ENCODE data around the gene GNAS. TPM values are rescaled to one million over a fixed set of nuclear protein-coding genes. Genes with fewer than 3 reads are reported as not detected.
A peak's percentile ranks its signal among the peaks of the same experiment; 100 is the strongest.

Gene GNAS
- total RNA-seq, 2 donors from 2014 or later: 1,246 to 1,267 TPM

GRCh38 chr20:58898629-58899408 lies 46.3 kb downstream of the GNAS start:
- Mint-ChIP-seq H3K27ac (peak overlapping the region; percentile 22), H3K9me3 (no peaks in the 10 kb centered on the region), H3K4me3 (no peak overlapping the region), H3K27me3 (ENCODE audit: insufficient read depth) (no peaks in the 10 kb centered on the region), H3K4me1 (peaks cover 70% of the 10 kb centered on the region), H3K36me3 (ENCODE audit: low read depth) (peaks cover 57% of the 10 kb centered on the region)
- H3K9ac ChIP-seq (ENCODE audit: extremely low read depth, low read length, poor library complexity, severe bottlenecking): no peak overlapping the region
- H3K4me3 ChIP-seq (ENCODE audit: low read length): peak overlapping the region; percentile 34
- DNase-seq: no peak
- no peak for TF ChIP-seq CTCF (conservative IDR thresholded peaks at IDR 0.05)
- peaks cover 29% of the 10 kb centered on the region for H3K4me1 ChIP-seq (ENCODE audit: control insufficient read depth, insufficient read depth, low read length)
- 90 to 94% methylated on average over 12 to 15 of the region's 15 CpGs for WGBS, 2 experiments (ENCODE audit: insufficient coverage in 1 of 2, insufficient read length in 1 of 2)
- H3K36me3 ChIP-seq (ENCODE audit: control insufficient read depth, insufficient read depth, low read length): peaks cover 77% of the 10 kb centered on the region
- H3K27ac ChIP-seq (ENCODE audit: low read depth, low read length): peak overlapping the region; percentile 8
- no peaks in the 10 kb centered on the region for H3K27me3 ChIP-seq (ENCODE audit: control insufficient read depth, insufficient read depth, low read length, poor library complexity, severe bottlenecking)
- no peaks in the 10 kb centered on the region for H3K9me3 ChIP-seq (ENCODE audit: control insufficient read depth, low read length)

GRCh38 chr20:58899512-58899911 lies 47.0 kb downstream of the GNAS start:
- Mint-ChIP-seq H3K36me3 (ENCODE audit: low read depth) (peaks cover 62% of the 10 kb centered on the region), H3K4me3 (peak overlapping the region; percentile 12), H3K27me3 (ENCODE audit: insufficient read depth) (no peaks in the 10 kb centered on the region), H3K9me3 (no peaks in the 10 kb centered on the region), H3K27ac (peak overlapping the region; percentile 72), H3K4me1 (peaks cover 63% of the 10 kb centered on the region)
- Histone ChIP-seq H3K36me3 (ENCODE audit: control insufficient read depth, insufficient read depth, low read length) (peaks cover 79% of the 10 kb centered on the region), H3K4me1 (ENCODE audit: control insufficient read depth, insufficient read depth, low read length) (peaks cover 23% of the 10 kb centered on the region), H3K4me3 (ENCODE audit: low read length) (peak overlapping the region; percentile 34), H3K9ac (ENCODE audit: extremely low read depth, low read length, poor library complexity, severe bottlenecking) (no peak overlapping the region), H3K9me3 (ENCODE audit: control insufficient read depth, low read length) (no peaks in the 10 kb centered on the region), H3K27me3 (ENCODE audit: control insufficient read depth, insufficient read depth, low read length, poor library complexity, severe bottlenecking) (no peaks in the 10 kb centered on the region), H3K27ac (ENCODE audit: low read depth, low read length) (no peak overlapping the region)
- WGBS, 2 experiments (ENCODE audit: insufficient coverage in 1 of 2, insufficient read length in 1 of 2): 90 to 94% methylated on average over 7 to 10 of the region's 10 CpGs
- no peak for TF ChIP-seq CTCF (conservative IDR thresholded peaks at IDR 0.05)
- no peak for DNase-seq

- H3K4me1 ChIP-seq (ENCODE audit: control insufficient read depth, insufficient read depth, low read length): peaks cover 20% of the 10 kb centered on the region
- peak overlapping the region; percentile 27 for H3K27ac ChIP-seq (ENCODE audit: low read depth, low read length)
Measured at GRCh38 chr20:58900397-58900796, 47.9 kb downstream of the GNAS start.

More at GRCh38 chr20:58900397-58900796, 47.9 kb downstream of the GNAS start:
- H3K9me3 ChIP-seq (ENCODE audit: control insufficient read depth, low read length): no peaks in the 10 kb centered on the region
- Mint-ChIP-seq H3K9me3 (no peaks in the 10 kb centered on the region), H3K27ac (peak overlapping the region; percentile 72), H3K4me3 (peak overlapping the region; percentile 2), H3K36me3 (ENCODE audit: low read depth) (peaks cover 70% of the 10 kb centered on the region), H3K4me1 (peaks cover 54% of the 10 kb centered on the region), H3K27me3 (ENCODE audit: insufficient read depth) (no peaks in the 10 kb centered on the region)
- H3K27me3 ChIP-seq (ENCODE audit: control insufficient read depth, insufficient read depth, low read length, poor library complexity, severe bottlenecking): no peaks in the 10 kb centered on the region
- no peak for TF ChIP-seq CTCF (conservative IDR thresholded peaks at IDR 0.05)
- peak overlapping the region; percentile 35 for H3K4me3 ChIP-seq (ENCODE audit: low read length)
- 75% methylated on average over 5 of the region's 7 CpGs; no CpG with 5 or more reads in 1 of the 2 experiments for WGBS, 2 experiments (ENCODE audit: insufficient coverage in 1 of 2, insufficient read length in 1 of 2)
- no peak for DNase-seq
- H3K9ac ChIP-seq (ENCODE audit: extremely low read depth, low read length, poor library complexity, severe bottlenecking): no peak overlapping the region
- H3K36me3 ChIP-seq (ENCODE audit: control insufficient read depth, insufficient read depth, low read length): peaks cover 88% of the 10 kb centered on the region
